Measurements from ENCODE around the gene STRN4.
"Not testable (repeated sequence)": the region's sequence is repeated elsewhere in the genome, so short reads cannot be mapped to it uniquely, and the experiment has no call there.

The STRN4 gene

DNA sequence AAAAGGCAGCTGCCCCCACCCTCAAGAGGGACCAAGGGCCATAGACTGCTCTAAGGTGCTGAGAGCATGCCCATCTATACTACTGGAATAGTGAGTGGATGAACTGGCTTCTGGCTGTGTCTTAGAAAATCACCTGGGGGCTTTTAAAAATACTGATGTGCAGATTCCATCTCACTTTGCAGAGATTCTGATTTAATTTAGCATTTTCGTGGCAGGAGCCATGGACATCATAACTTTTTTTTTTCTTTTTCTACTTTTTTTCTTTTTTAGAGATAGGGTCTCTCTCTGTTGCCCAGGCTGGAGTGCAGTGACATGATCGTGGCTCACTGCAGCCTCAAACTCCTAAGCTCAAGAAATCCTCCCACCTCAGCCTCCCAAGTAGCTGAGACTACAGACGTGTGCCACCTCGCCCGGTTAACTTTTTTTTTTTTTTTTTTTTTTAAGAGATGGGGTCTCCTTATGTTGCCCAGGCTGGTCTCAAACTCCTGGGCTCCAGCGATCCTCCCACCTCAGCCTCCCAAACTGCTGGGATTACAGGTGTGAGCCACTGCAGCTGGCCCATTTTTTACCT, 33.4 kb downstream of the STRN4 start:
- not testable (repeated sequence) for DNase-seq (ENCODE audit: low read depth)

GRCh38 chr19:46710687-46711086, 35.6 kb downstream of the STRN4 start:
- no peak for DNase-seq (ENCODE audit: low read depth)

DNA sequence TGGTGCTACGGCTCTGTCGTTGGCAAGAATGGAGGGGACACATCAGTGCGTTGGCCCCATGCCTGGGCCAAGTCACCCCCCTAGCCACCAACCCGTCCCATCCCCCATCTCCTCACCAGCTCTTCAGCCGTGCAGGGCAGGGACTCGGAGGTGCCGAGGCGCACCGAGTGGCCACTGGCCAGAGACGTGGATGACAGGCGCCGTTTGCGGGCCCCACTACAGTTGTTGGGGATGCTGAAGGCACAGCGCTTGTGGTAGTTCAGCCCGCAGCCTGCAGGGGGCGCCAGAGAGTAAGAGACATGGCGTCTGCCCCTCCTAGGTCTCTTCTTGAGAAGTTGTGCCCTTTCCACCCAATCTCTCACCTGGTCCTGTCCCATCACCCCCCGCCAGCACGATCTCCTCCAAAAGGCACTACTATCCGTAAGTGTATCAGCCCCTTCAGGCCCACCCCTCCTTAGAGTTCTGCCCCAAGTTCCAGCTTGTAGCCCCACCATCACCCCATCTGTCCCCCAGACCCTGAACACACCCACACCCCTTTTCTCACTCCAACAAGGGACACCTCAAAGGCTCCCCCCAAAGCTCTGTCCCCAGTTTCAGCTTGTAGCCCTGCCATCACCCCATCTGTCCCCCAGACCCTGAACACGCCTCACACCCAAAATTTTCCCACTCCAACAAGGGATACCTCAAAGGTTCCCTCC, 41.7 kb downstream of the STRN4 start:
- DNase-seq (ENCODE audit: low read depth): peak; percentile 96

- DNase-seq (ENCODE audit: low read depth): no peak
Observed at GRCh38 chr19:46700704-46701103, 45.5 kb downstream of the STRN4 start.

DNA sequence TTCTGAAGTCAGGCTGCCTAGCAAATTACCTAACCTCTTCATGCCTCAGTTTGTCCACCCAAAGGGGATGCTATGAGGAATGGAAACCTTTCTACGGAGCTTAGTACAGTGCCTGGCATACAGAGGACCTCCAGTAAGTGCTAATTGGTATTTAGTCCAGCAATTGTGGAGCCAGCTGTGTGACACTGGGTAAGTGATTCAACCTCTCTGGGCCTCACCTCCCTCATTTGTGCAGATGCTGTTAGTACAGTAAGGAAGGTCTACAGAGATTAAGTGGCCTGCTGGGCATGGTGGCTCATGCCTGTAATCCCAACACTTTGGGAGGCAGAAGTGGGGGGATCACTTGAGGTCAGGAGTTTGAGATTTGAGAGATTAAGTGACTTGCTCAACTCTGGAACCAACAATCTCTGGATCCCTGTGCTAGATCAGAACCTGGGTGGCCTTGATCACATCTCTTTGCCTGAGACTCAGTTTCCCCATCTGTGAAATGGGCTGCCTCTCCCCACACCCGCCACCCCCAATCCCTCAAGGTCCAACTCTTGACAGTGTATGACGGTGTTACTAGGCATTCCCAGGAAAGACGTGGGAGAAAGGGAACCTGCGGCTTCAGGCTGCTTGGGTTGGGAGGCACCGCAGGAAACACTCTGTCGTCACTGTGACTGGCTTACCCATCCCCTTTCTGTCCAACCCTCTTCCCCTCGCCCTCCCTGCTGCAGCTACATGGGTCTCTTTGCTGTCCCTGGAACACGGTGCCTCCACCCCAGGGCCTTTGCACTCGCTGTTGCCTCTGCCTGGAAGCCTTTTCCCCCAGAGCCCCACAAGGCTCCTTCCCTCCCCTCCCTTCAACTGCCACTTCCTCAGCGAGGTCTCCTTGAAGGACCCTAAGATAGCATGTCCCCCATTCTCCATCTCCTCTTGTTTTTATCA, 47.6 kb downstream of the STRN4 start:
- DNase-seq (ENCODE audit: low read depth): no peak

DNA sequence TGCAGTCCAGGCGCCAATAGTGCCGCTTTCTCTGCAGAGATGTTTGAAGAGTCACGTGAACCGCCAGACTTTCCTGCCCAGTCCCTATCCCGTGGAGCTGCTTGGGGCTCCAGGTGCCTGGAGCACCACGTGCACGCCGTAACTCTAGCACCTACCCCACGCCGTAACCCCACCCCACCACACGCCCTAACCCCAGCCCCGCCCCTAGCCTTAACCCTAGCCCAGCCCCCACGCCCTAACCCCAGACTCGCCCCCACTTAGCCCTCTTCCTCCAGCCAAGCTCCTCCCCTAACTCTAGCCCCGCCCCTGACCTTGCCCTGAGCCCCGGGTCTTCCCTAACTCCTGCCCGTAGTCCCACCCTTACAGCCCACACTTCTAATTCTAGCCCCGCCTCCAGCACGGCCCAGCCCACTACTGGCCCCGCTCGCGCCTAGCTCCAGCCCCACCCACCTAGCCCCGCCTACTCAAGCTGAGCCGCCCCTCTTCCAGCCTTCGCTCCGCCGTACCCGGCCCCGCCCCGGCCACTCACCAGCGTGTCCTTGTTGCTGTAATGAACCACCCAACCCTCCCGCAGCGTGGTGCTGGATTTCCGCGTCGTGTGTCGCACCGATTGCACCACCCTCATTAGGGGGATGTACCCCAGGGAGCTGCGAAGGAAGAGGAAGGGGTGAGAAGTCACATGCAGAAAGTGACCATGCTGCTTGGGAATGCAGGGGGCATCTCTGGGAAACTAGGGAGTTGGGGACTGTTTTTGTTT, 48.9 kb downstream of the STRN4 start:
- DNase-seq (ENCODE audit: low read depth): no peak

GRCh38 chr19:46696866-46697203, 49.4 kb downstream of the STRN4 start:
- no peak for DNase-seq (ENCODE audit: low read depth)

DNA sequence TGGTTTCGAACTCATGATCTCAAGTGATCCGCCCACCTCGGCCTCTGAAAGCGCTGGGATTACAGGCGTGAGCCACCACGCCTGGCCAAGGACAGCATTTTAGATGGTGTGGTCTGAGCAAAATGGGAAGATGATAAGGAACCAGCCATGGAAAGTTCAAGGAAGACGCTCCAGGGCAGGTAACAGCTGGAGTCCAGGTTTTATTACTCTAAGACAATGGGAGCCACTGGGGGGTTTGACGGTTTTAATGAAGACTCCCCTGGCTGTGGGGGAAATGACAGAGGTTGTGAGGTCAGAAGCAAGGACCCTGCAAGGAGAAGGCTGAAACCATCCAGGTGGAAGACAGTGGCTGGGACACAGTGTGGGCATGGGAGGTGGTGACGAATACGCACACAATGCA, 50.2 kb downstream of the STRN4 start:
- no peak for DNase-seq (ENCODE audit: low read depth)

DNA sequence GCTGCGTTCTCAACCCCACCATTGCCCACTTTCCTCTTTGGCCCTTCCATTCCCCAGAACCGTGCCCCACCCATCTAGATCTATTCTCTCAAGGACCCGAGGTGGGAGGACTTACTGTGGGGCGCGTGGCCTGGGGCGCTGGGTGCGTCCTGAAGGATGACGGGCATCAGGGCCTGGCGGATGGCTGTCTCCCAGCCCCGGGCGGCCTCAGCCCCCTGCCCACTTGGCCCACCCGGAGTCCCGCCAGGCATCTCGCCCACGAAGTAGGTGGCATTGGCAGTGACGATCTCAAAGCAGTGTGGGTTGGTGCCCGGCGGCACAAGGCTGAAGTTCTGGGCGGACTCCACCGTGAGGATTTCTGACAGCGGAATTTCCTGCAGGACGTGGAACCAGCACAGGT, 52.5 kb downstream of the STRN4 start:
- DNase-seq (ENCODE audit: low read depth): no peak

DNA sequence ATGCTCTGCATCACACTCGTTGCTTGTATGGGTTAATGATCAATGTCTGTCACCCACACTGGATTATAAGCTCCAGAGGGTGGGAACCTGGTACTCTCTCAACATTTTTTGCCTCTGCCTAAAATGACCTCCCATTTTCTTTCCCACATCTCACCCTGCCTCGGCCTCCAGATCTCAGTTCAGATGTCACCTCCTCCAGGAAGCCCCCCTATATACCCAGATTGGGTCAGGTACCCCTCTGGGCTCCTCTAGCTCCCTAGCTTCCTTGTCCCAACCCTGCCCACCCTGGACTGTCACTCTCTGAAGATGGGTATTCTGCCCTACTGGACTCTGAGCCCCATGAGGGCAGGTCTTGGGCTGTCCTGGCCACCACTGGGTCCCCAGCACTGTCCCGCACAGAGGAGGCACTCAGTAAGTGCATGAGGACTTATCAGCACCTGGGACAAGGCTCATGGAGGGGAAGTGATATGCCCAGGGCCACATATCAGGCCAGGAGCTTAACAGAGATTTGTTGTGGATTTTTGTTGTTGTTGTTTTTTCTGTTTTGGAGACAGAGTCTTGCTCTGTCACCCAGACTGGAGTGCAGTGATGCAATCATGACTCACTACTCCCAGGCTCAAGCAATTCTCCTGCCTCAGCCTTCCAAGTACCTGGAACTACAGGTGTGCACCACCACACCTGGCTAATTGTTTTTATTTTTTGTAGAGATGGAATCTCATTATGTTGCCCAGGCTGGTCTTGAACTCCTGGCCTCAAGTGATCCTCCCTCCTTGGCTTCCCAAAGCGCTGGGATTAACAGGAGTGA, 53.1 kb downstream of the STRN4 start:
- DNase-seq (ENCODE audit: low read depth): no peak

- DNase-seq (ENCODE audit: low read depth): no peak
Observed at GRCh38 chr19:46691948-46692347, 54.3 kb downstream of the STRN4 start.

GRCh38 chr19:46691104-46691503, 55.1 kb downstream of the STRN4 start:
- no peak for DNase-seq (ENCODE audit: low read depth)

- DNase-seq (ENCODE audit: low read depth): no peak
Observed at GRCh38 chr19:46689358-46689757, 56.9 kb downstream of the STRN4 start.

DNA sequence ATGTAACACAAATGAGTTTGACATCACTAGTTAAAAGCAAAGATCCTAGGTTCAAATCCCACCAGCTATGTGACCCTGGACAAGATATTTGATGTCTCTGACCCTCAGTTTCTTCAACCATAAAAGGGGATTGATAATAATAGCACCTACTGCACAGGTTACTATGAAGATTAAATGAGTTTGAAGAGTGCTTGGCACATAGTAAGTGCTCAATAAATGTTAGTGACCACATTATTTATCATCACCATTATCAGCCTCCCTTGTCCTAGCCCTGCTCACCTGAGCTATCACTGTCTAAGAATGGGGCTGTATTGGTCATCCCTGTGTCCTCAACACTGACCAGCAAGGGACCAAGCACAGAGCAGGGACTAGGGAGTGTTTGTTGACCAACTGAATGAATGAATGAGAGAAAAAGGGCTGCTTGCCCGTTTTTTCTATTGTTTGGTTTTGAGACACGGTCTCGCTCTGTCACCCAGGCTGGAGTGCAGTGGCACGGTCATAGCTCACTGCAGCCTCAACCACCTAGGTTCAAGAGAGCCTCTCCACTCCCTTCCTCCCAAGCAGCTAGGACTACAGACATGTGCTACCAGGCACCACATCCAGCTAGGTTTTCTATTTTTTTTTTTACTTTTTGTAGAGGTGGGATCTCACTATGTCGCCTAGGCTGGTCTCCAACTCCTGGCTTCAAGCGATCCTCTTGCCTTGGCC, 58.7 kb downstream of the STRN4 start:
- no peak for DNase-seq (ENCODE audit: low read depth)

- no peak for DNase-seq (ENCODE audit: low read depth)
Observed at GRCh38 chr19:46685189-46685588, 61.1 kb downstream of the STRN4 start.

DNA sequence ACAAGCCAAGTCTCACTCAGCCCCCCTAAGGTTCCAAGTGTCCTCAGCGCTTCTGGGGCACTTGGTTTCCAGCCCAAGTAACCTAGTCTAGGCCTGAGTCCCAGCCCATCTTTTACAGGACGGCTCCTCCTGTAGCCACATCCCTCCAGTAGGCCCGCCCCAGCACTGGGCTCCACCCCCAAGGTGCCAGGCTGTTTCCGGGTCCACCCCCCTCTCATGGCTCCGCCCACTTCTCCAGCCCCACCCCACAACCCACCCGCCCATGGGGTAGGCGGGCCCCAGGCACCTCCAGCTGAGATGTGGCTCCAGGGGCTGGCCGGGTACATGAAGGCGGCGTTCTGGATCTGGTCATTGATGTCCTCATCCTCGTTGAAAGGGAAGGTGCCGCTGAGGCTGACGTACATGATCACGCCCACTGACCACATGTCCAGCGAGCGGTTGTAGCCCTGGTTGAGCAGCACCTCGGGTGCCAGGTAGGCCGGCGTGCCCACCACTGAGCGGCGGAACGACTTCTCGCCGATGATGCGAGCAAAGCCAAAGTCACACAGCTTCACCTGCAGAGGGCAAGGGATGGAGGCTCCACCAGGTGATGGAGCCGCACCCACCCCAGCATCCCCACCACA, 68.0 kb downstream of the STRN4 start:
- DNase-seq (ENCODE audit: low read depth): peak; percentile 53

GRCh38 chr19:46674416-46675178, 71.7 kb downstream of the STRN4 start:
- no peak for DNase-seq (ENCODE audit: low read depth)

- DNase-seq (ENCODE audit: low read depth): no peak
Observed at GRCh38 chr19:46670813-46671212, 75.4 kb downstream of the STRN4 start.

Measured in activated T-cell treated with anti-CD3 and anti-CD28 coated beads for 1 hour (primary cell).